Measurements from ENCODE around the gene RBM8A.

The RBM8A gene

DNA sequence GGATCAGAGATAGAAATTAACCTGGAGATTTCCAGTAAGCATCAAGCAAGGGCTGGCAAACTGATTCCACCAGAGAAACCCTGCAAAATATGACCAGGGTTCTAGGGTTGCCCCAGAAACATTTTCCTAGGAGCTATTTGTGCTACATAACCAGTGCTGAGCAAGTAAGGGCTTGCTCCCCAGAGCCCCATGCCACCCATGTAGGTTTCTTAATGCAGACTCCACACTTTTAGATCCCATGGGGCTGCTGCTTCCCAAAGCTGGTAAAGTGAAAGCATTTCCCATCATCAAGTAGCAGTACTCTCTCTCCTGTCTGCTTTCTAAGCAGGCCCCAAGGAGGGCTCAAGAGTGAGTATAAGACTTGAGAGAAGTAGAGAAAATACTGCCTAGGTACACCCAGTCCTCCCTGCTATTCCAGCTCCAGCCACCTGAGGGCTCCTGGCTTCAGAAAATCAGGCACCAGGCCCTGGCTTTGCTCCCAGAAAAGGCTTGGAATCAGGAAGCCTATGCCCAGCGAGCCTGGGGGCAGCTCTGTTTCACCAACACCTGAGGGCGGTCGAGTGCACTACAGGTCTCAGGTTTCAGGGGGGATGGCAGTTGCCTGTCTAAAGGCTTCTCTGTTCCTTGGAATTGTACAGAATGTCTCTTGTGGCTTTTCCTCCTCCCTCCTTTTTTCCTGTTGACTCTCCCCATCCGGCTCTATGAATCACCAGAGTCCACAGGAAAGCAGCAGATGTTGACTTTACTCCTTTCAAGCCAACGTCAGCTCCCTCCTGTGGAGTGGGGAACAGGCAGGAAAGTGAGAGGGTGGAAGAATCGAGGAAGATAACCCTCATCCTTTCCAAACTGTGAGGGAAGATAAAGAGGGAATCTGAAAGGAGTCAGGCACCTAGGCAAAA, 35.4 kb downstream of the RBM8A start:
- TF ChIP-seq, protein P1, sequence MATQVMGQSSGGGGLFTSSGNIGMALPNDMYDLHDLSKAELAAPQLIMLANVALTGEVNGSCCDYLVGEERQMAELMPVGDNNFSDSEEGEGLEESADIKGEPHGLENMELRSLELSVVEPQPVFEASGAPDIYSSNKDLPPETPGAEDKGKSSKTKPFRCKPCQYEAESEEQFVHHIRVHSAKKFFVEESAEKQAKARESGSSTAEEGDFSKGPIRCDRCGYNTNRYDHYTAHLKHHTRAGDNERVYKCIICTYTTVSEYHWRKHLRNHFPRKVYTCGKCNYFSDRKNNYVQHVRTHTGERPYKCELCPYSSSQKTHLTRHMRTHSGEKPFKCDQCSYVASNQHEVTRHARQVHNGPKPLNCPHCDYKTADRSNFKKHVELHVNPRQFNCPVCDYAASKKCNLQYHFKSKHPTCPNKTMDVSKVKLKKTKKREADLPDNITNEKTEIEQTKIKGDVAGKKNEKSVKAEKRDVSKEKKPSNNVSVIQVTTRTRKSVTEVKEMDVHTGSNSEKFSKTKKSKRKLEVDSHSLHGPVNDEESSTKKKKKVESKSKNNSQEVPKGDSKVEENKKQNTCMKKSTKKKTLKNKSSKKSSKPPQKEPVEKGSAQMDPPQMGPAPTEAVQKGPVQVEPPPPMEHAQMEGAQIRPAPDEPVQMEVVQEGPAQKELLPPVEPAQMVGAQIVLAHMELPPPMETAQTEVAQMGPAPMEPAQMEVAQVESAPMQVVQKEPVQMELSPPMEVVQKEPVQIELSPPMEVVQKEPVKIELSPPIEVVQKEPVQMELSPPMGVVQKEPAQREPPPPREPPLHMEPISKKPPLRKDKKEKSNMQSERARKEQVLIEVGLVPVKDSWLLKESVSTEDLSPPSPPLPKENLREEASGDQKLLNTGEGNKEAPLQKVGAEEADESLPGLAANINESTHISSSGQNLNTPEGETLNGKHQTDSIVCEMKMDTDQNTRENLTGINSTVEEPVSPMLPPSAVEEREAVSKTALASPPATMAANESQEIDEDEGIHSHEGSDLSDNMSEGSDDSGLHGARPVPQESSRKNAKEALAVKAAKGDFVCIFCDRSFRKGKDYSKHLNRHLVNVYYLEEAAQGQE (IDR thresholded peaks at IDR 0.05; ENCODE audit: insufficient replicate concordance, low read depth), result no peak
- TF ChIP-seq, protein P2, sequence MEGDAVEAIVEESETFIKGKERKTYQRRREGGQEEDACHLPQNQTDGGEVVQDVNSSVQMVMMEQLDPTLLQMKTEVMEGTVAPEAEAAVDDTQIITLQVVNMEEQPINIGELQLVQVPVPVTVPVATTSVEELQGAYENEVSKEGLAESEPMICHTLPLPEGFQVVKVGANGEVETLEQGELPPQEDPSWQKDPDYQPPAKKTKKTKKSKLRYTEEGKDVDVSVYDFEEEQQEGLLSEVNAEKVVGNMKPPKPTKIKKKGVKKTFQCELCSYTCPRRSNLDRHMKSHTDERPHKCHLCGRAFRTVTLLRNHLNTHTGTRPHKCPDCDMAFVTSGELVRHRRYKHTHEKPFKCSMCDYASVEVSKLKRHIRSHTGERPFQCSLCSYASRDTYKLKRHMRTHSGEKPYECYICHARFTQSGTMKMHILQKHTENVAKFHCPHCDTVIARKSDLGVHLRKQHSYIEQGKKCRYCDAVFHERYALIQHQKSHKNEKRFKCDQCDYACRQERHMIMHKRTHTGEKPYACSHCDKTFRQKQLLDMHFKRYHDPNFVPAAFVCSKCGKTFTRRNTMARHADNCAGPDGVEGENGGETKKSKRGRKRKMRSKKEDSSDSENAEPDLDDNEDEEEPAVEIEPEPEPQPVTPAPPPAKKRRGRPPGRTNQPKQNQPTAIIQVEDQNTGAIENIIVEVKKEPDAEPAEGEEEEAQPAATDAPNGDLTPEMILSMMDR (IDR thresholded peaks at IDR 0.05; ENCODE audit: insufficient read depth, low read length), result peak; percentile 95
- TF ChIP-seq SPI1 (IDR thresholded peaks at IDR 0.05; ENCODE audit: borderline replicate concordance, low read depth) (no peak), POLR2AphosphoS5 (IDR thresholded peaks at IDR 0.05; ENCODE audit: low read depth) (no peak), GABPA (IDR thresholded peaks at IDR 0.05; ENCODE audit: low read depth) (no peak)
- no peaks in the 10 kb centered on the region for H3K27me3 ChIP-seq (ENCODE audit: insufficient read depth, poor library complexity, severe bottlenecking)
- H3K4me3 ChIP-seq (replicated peaks; ENCODE audit: insufficient read depth, low read length), result no peak overlapping the region
- H3K27ac ChIP-seq (replicated peaks), result no peak overlapping the region
- DNase-seq (ENCODE audit: low read depth in 1 of 2, low spot score in 1 of 2), result peak; percentile 48 to 61

DNA sequence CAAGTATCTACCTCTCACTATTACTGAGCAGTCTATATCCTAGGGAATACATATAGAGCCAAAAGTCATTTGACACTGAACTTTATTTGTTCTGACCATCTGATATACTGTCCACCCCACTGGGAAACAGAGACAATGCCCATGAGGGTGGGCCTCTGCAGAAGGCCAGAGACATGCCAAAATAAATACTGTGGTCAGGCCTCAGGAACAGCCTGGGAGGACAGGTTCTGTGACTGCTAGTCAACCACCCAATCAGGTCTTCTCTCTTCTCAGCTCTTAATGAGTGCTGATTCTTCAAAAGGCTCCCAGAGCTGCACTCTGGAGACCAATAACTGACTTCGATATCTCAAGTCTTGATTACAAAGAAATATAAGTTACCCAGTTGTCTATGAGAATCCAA, 36.1 kb downstream of the RBM8A start:
- H3K27ac ChIP-seq (replicated peaks), result no peak overlapping the region

DNA sequence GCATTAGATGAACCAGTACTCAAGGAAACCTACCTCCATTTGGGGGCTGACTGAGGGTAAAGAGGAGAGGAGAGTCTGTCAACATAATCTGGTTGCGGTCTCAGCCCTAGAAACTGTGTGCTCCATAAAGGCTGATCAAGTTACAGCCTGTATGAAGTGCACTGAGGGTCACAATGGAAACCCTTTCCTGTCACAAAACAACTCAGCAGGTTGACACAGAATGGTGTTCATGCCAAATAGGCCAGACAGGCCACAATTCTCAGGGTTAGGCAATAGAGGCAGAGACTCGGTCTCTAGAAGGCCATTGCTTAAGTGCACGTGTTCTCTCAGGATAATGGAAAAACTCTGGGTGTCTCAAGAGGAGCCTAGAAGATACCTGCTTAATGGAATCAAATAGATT, 37.6 kb downstream of the RBM8A start:
- TF ChIP-seq, protein P2 (IDR thresholded peaks at IDR 0.05; ENCODE audit: insufficient read depth, low read length), result no peak
- TF ChIP-seq POLR2AphosphoS5 (IDR thresholded peaks at IDR 0.05; ENCODE audit: low read depth) (no peak), GABPA (IDR thresholded peaks at IDR 0.05; ENCODE audit: low read depth) (no peak), SPI1 (IDR thresholded peaks at IDR 0.05; ENCODE audit: borderline replicate concordance, low read depth) (no peak)
- TF ChIP-seq, protein P1 (IDR thresholded peaks at IDR 0.05; ENCODE audit: insufficient replicate concordance, low read depth), result no peak
- Histone ChIP-seq H3K27me3 (ENCODE audit: insufficient read depth, poor library complexity, severe bottlenecking) (peaks cover 6% of the 10 kb centered on the region), H3K27ac (replicated peaks) (no peak overlapping the region), H3K4me3 (replicated peaks; ENCODE audit: insufficient read depth, low read length) (no peak overlapping the region)
- DNase-seq (ENCODE audit: low read depth in 1 of 2, low spot score in 1 of 2), result no peak

More for the DNA sequence above, 36.1 kb downstream of the RBM8A start:
- H3K27me3 ChIP-seq (ENCODE audit: insufficient read depth, poor library complexity, severe bottlenecking), result no peaks in the 10 kb centered on the region
- H3K4me3 ChIP-seq (replicated peaks; ENCODE audit: insufficient read depth, low read length), result no peak overlapping the region
- no peak for TF ChIP-seq SPI1 (IDR thresholded peaks at IDR 0.05; ENCODE audit: borderline replicate concordance, low read depth)
- TF ChIP-seq, protein P1 (IDR thresholded peaks at IDR 0.05; ENCODE audit: insufficient replicate concordance, low read depth), result no peak
- no peak for TF ChIP-seq POLR2AphosphoS5 (IDR thresholded peaks at IDR 0.05; ENCODE audit: low read depth)
- TF ChIP-seq GABPA (IDR thresholded peaks at IDR 0.05; ENCODE audit: low read depth), result no peak
- TF ChIP-seq, protein P2 (IDR thresholded peaks at IDR 0.05; ENCODE audit: insufficient read depth, low read length), result no peak
- no peak for DNase-seq (ENCODE audit: low read depth in 1 of 2, low spot score in 1 of 2)

All from HL-60 (cell line).